Measurements from ENCODE around the gene ZBED1.
"Not testable (repeated sequence)": the region's sequence is repeated elsewhere in the genome, so short reads cannot be mapped to it uniquely, and the experiment has no call there.

DNA sequence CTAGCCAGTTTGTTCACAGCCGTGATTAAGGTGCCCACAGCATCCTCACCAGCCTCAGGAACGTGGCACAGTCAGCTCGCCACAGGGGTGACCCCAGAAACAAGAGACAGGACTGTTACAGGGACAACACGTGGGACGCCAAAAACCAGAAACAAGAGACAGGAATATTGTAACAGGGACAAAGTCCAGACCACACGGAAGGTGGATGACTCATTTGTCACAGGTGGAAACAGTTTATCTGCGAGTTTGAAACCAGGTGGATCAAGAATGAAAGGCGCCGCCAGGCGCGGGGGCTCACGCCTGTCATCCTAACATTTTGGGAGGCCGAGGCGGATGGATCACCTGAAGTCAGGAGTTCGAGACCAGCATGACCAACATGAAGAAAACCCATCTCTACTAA, 27.7 kb downstream of the ZBED1 start:
- TF ChIP-seq, protein P1, sequence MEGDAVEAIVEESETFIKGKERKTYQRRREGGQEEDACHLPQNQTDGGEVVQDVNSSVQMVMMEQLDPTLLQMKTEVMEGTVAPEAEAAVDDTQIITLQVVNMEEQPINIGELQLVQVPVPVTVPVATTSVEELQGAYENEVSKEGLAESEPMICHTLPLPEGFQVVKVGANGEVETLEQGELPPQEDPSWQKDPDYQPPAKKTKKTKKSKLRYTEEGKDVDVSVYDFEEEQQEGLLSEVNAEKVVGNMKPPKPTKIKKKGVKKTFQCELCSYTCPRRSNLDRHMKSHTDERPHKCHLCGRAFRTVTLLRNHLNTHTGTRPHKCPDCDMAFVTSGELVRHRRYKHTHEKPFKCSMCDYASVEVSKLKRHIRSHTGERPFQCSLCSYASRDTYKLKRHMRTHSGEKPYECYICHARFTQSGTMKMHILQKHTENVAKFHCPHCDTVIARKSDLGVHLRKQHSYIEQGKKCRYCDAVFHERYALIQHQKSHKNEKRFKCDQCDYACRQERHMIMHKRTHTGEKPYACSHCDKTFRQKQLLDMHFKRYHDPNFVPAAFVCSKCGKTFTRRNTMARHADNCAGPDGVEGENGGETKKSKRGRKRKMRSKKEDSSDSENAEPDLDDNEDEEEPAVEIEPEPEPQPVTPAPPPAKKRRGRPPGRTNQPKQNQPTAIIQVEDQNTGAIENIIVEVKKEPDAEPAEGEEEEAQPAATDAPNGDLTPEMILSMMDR (IDR thresholded peaks at IDR 0.05) = not testable (repeated sequence)
- not testable (repeated sequence) for TF ChIP-seq POLR2A (IDR thresholded peaks at IDR 0.05)
